Stomach (tissue), 4 donors: Measurements from ENCODE around the gene CTSH.

ENCODE experiments used
- EP300 ChIP-seq: sonication (generic); formaldehyde crosslinking; IDR thresholded peaks from one replicate; pipeline ENCODE4 v1.6.1; 2017; ENCODE audit warnings: antibody characterized with exemption
- POLR2A ChIP-seq, 4 donors: fragments of 450-650 bp; IDR thresholded peaks; one replicate each; pipeline ENCODE4 v1.6.1; 2016; ENCODE audit warnings: antibody characterized with exemption in 4 of 4, control low read depth in 2 of 4, mild to moderate bottlenecking in 1 of 4, moderate library complexity in 1 of 4
- POLR2AphosphoS5 ChIP-seq, 3 donors: sonication (generic); formaldehyde crosslinking; IDR thresholded peaks; one replicate each; pipeline ENCODE4 v1.6.1; 2016; ENCODE audit warnings: antibody characterized with exemption in 3 of 3
- TF ChIP-seq, protein P1 (sequence below), 7 experiments: fragments of 450-650 bp in 4 of 7; fragments of 200-600 bp in 3 of 7; sonication (generic) in 3 of 7; IDR thresholded peaks; one replicate each; pipeline ENCODE4 v1.5.1; 2016 to 2019; ENCODE audit warnings: antibody characterized with exemption in 7 of 7, control low read depth in 2 of 7, mild to moderate bottlenecking in 1 of 7

DNA sequence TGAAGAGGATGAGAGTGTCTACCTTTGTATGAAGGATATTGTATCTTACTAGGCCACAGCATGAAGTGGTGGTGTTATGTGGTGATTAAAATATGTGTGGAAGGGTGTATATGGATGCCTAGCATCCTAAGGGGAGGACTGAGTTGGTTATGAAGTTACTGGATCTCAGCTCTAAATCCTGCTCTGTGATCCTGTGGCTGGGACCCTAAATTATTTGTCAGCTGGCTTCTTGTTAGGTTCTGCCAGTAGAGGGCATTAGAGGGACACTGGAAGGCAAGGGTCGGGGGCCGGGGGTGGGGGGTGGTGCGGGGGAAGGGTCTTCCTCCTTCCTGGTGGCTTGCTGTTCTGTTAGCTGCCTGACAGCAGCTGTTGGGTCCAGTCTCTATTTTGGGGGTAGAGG is 37.3 kb downstream of the CTSH start:
- no peak for TF ChIP-seq POLR2A (IDR thresholded peaks at IDR 0.05)
- TF ChIP-seq POLR2AphosphoS5 (IDR thresholded peaks at IDR 0.05) = no peak
- TF ChIP-seq, protein P1, sequence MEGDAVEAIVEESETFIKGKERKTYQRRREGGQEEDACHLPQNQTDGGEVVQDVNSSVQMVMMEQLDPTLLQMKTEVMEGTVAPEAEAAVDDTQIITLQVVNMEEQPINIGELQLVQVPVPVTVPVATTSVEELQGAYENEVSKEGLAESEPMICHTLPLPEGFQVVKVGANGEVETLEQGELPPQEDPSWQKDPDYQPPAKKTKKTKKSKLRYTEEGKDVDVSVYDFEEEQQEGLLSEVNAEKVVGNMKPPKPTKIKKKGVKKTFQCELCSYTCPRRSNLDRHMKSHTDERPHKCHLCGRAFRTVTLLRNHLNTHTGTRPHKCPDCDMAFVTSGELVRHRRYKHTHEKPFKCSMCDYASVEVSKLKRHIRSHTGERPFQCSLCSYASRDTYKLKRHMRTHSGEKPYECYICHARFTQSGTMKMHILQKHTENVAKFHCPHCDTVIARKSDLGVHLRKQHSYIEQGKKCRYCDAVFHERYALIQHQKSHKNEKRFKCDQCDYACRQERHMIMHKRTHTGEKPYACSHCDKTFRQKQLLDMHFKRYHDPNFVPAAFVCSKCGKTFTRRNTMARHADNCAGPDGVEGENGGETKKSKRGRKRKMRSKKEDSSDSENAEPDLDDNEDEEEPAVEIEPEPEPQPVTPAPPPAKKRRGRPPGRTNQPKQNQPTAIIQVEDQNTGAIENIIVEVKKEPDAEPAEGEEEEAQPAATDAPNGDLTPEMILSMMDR (IDR thresholded peaks at IDR 0.05) = peak in 1 of 7 experiments; percentile 12
- no peak for TF ChIP-seq EP300
